ENCODE data around the gene MEA1.

MEA1 gene

GRCh38 chr6:42969431-42969830 lies 44.3 kb downstream of the MEA1 start:
- no peak for DNase-seq

GRCh38 chr6:42968783-42969182 lies 45.0 kb downstream of the MEA1 start:
- DNase-seq, result no peak

- no peak for DNase-seq
These were observed 45.5 kb downstream of the MEA1 start for GRCh38 chr6:42968126-42968701.

GRCh38 chr6:42967228-42967627 lies 46.5 kb downstream of the MEA1 start:
- DNase-seq, result no peak

GRCh38 chr6:42966571-42966970 lies 47.2 kb downstream of the MEA1 start:
- no peak for DNase-seq

GRCh38 chr6:42963855-42964605 lies 49.7 kb downstream of the MEA1 start:
- DNase-seq, result peak in 3 of 6 experiments; percentile 7 to 41 (median 9)

- no peak for DNase-seq
These were observed 50.4 kb downstream of the MEA1 start for GRCh38 chr6:42963179-42963854.

GRCh38 chr6:42962502-42963178 lies 51.1 kb downstream of the MEA1 start:
- DNase-seq, result no peak

- no peak for DNase-seq
These were observed 51.6 kb downstream of the MEA1 start for GRCh38 chr6:42962096-42962495.

All from stimulated activated naive CD4-positive, alpha-beta T cell (primary cell).